Heart right ventricle (tissue), 16 donors: Measurements from ENCODE around the gene ABCD2. TPM values are rescaled to one million over a fixed set of nuclear protein-coding genes. Genes with fewer than 3 reads are reported as not detected.

Experiments
- ATAC-seq, 8 donors: fragments of 200-7000 bp; cut with Tn5 transposase; one replicate each; pipeline ENCODE4 v1.9.1; 2020; ENCODE audit warnings: mild to moderate bottlenecking in 8 of 8, moderate library complexity in 8 of 8, moderate number of reproducible peaks in 1 of 8
- DNase-seq, 2 donors: peaks; one replicate each; pipeline ENCODE4 v3.0.0-alpha.2; 2020
- H3K27ac ChIP-seq, 10 donors: fragments of 200-600 bp; sonication (generic) in 2 of 10; one replicate each; pipeline versions ENCODE4 v1.5.0 to v1.8.0; 2020 to 2022; ENCODE audit warnings: mild to moderate bottlenecking in 3 of 10
- H3K27me3 ChIP-seq, 7 donors: fragments of 200-600 bp; one replicate each; pipeline ENCODE4 v1.8.0; 2021 to 2022; ENCODE audit warnings: mild to moderate bottlenecking in 2 of 7
- H3K36me3 ChIP-seq, 9 donors: fragments of 200-600 bp; sonication (generic) in 1 of 9; one replicate each; pipeline versions ENCODE4 v1.5.0 to v1.8.0; 2020 to 2022; ENCODE audit warnings: mild to moderate bottlenecking in 2 of 9
- H3K4me1 ChIP-seq, 9 donors: fragments of 200-600 bp; sonication (generic) in 1 of 9; one replicate each; pipeline versions ENCODE4 v1.5.0 to v1.8.0; 2020 to 2022; ENCODE audit warnings: mild to moderate bottlenecking in 4 of 9
- H3K4me3 ChIP-seq, 10 donors: fragments of 200-600 bp; sonication (generic) in 2 of 10; one replicate each; pipeline versions ENCODE4 v1.5.0 to v1.8.0; 2020 to 2022; ENCODE audit warnings: mild to moderate bottlenecking in 7 of 10, moderate library complexity in 2 of 10
- H3K9me3 ChIP-seq, 11 donors: fragments of 200-600 bp in 10 of 11; sonication (generic) in 2 of 11; one replicate each; pipeline versions ENCODE4 v1.5.0 to v1.8.0; 2013 to 2022; ENCODE audit warnings: mild to moderate bottlenecking in 2 of 11, control low read depth in 1 of 11, moderate library complexity in 1 of 11
- WGBS, 2 donors: extraction: QIAGEN DNeasy Blood & Tissue Kit; methylation state at CpG; one replicate each; pipeline ENCODE4 v1.1.7; 2013; ENCODE audit warnings: inconsistent platforms in 1 of 2; 5-methylcytosine and 5-hydroxymethylcytosine counted together
- intact Hi-C, 10 donors: fragments of 100-400 bp; cut with DNase I; formaldehyde crosslinking; loops; one replicate each; pipeline versions ENCODE4 v1.11.1 to v1.14.2; 2022
- polyA plus RNA-seq, 2 donors: library from polyadenylated mRNA; stranded (reverse); fragments of 200-250 nt; gene quantifications; one replicate each; pipeline ENCODE4 v1.2.3, GENCODE V29; 2013
- total RNA-seq, 10 donors: library from RNA; stranded (reverse); fragmentation: NEBNext Ultra II Directional in 3 of 10; extraction: Animal tissue kit (Norgen Biotek cat#: 25700) in 3 of 10; gene quantifications; one replicate each; pipeline versions ENCODE4 v1.2.1 to v1.2.4, GENCODE V29; 2021 to 2023
- TF ChIP-seq, protein P1 (sequence below), 9 donors: fragments of 200-600 bp; sonication (generic) in 2 of 9; IDR thresholded peaks; one replicate each; pipeline versions ENCODE4 v1.5.0 to v1.8.0; 2021 to 2022; ENCODE audit warnings: antibody characterized with exemption in 9 of 9, mild to moderate bottlenecking in 5 of 9, moderate library complexity in 1 of 9
- donor health status: Arrhythmogenic right ventricular cardiomyopathy.
- donor health status: ischemic (EF 13 %, LVEDD 7.1; RV severe dilation, severe dysfunction).
- donor health status: healthy with polysubstance abuse.
- donor health status: DM: no; HTN: yes; CAD: no.
- donor health status: DM: no; HTN: no; CAD: no.
- donor health status: ischemic (EF 25% LVEDD 6.9; RV normal size, moderate dysfunction).
- donor health status: ischemic (EF 25% LVEDD 5.7; RV mildly dilated, moderate dysfunction).
- donor health status: healthy.
- donor health status: DM: yes; HTN: yes; CAD: no.
- donor health status: Ischemic cardiomyopathy.
- donor health status: ischemic (EF 35%, LVEDD 5.7; RV mildly dilated, moderate dysfunction).
- donor health status: nonischemic (EF 11% LVEDD 7.7; RV severe dilation, severe dysfunction).
- donor health status: DM: yes; HTN: yes; CAD: no.
- donor health status: PGD.
- donor health status: ischemic (EF 29% LVEDD 5.4; RV normal size, mild dysfunction).
- donor health status: nonischemic (EF 23%, LVEDD 6.1; RV moderate dilation, normal function).

The ABCD2 gene
- total and polyA plus RNA-seq, 12 donors, result 0.32 to 10.1 (median 7.6) TPM

DNA sequence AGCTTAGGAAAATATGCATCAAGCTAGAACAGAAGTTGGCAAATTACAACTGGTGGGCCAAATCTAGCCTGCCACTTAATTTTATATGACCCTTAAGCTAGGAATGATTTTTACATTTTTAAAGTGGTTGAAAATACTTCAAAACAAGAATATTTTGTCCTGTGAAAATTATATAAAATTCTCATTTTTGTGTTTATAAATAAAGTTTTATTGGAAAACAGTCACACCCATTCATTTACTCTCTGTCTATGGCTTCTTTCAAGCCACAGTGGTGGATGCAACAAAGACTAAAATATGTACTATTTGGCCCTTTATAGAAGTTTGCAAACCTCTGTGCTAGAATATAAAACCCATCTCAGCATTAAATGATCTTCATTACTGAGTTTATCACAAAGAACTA lies 2.1 kb upstream of the ABCD2 start:
- intact Hi-C loops, result no loop called here
- Histone ChIP-seq H3K9me3 (no peaks in the 10 kb centered on the region), H3K27ac (peak overlapping the region in 1 of 10 donors; percentile 87), H3K27me3 (no peaks in the 10 kb centered on the region), H3K4me1 (peaks cover 0 to 15% (median 3%) of the 10 kb centered on the region in 9 donors), H3K4me3 (no peak overlapping the region), H3K36me3 (no peaks in the 10 kb centered on the region)
- no peak for DNase-seq
- no peak for ATAC-seq
- TF ChIP-seq, protein P1, sequence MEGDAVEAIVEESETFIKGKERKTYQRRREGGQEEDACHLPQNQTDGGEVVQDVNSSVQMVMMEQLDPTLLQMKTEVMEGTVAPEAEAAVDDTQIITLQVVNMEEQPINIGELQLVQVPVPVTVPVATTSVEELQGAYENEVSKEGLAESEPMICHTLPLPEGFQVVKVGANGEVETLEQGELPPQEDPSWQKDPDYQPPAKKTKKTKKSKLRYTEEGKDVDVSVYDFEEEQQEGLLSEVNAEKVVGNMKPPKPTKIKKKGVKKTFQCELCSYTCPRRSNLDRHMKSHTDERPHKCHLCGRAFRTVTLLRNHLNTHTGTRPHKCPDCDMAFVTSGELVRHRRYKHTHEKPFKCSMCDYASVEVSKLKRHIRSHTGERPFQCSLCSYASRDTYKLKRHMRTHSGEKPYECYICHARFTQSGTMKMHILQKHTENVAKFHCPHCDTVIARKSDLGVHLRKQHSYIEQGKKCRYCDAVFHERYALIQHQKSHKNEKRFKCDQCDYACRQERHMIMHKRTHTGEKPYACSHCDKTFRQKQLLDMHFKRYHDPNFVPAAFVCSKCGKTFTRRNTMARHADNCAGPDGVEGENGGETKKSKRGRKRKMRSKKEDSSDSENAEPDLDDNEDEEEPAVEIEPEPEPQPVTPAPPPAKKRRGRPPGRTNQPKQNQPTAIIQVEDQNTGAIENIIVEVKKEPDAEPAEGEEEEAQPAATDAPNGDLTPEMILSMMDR (IDR thresholded peaks at IDR 0.05), result no peak

DNA sequence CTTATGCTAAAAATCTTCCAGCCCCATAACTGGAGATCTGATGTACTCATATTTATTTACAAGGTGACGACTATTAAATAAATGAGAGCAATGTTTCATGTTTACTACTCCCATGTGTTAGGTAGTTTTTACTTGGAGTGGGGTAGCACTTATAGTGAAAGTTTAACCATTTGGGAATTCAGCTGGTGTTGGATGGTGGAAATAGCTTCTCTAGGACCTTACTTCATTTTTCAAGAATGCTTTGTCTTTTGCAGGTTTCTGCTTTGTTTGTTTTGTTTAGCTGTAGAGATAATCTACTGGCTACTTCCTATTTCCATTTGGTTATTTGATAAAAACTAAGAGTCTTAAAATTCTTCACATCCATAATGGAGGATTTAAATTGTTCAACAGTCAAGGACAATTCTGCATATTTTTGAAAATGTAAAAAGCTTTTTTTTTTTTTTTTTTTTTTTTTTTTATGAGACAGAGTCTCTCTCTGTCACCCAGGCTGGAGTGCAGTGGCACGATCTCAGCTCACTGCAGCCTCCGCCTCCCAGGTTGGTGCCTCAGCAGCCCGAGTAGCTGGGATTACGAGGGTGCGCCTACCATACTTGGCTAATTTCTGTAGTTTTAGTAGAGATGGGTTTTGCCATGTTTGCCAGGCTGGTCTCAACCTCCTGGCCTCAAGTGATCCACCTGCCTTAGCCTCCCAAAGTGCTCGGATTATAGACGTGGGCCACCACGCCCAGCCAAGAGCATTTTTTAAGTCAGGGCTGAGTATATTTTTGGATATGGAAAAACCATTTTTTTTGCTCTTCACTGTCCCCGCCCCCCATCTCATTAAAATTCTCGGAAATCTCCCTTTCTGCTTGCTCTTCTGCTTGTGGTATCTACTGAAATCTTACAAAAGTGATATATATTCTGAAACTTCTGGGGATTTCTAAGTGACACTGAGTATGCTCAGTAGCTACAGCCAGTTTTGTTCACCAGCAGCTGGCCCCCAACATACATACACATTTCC lies 1.4 kb upstream of the ABCD2 start:
- no peaks in the 10 kb centered on the region for H3K9me3 ChIP-seq
- H3K4me1 ChIP-seq, result peaks cover 0 to 15% (median 3%) of the 10 kb centered on the region in 9 donors
- H3K27ac ChIP-seq, result peak overlapping the region in 9 of 10 donors; percentile 51 to 87 (median 80)
- no peaks in the 10 kb centered on the region for H3K36me3 ChIP-seq
- WGBS, 2 donors, result 62 to 68% methylated on average over 11 of the region's 11 CpGs
- intact Hi-C loops, result no loop called here
- ATAC-seq (peak in 1 of 8 donors; percentile 3), DNase-seq (no peak)
- peak overlapping the region in 9 of 10 donors; percentile 42 to 67 (median 55) for H3K4me3 ChIP-seq
- TF ChIP-seq, protein P1 (IDR thresholded peaks at IDR 0.05), result no peak
- H3K27me3 ChIP-seq, result no peaks in the 10 kb centered on the region

DNA sequence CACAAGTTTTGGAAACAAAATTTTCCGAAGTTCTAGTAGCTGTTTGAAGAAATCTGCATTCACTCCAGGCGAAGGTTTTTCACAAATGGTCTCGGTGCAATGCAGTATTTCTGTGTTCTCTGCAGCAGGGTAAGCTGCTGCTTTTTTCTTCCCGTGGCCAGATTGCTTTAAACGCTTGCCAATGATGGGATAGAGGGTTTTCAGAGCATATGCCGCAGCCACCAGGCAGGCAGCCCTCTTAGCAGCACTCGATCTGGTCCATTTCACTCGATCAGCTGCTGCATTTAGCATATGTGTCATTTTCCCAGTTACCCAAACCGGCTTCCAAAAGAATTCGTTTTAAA lies 315 bp downstream of the ABCD2 start:
- Histone ChIP-seq H3K36me3 (no peaks in the 10 kb centered on the region), H3K9me3 (no peaks in the 10 kb centered on the region), H3K4me1 (peaks cover 0 to 15% (median 3%) of the 10 kb centered on the region in 9 donors), H3K27me3 (no peaks in the 10 kb centered on the region), H3K4me3 (peak overlapping the region; percentile 11 to 67 (median 54)), H3K27ac (peak overlapping the region; percentile 45 to 87 (median 78))
- DNase-seq (no peak), ATAC-seq (peak; percentile 18 to 70 (median 58))
- 13% methylated on average over 10 of the region's 10 CpGs for WGBS, 2 donors
- TF ChIP-seq, protein P1 (IDR thresholded peaks at IDR 0.05), result no peak
- intact Hi-C loops, result loop anchor here in 3 of 10 donors (5.0 to 10.0 kb wide), 2 partner anchors 177 to 274 kb away; partner anchors contain the start of gene KIF21A (in 3 of the 3)

DNA sequence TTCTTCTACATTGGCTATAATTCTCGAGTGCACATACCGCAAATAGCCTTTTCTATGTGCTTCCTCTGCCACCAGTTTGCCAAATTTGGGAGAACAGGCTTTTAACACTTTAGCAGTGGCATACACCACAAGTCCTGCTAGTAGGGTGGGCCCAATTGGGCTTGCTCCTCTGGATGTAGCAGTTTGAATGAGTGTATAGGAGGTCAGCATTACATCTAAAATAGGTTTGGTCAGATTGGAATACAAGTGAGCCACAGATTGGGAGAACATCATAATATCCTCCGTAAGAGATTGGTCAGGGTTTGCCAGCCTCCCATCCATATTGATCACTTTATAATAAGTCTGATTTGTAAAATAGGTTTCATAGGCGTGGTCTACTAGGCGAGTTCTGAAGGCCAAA lies 902 bp downstream of the ABCD2 start:
- no peaks in the 10 kb centered on the region for H3K36me3 ChIP-seq
- 59 to 70% methylated on average over 5 of the region's 5 CpGs for WGBS, 2 donors
- peak overlapping the region in 9 of 10 donors; percentile 51 to 87 (median 80) for H3K27ac ChIP-seq
- peak in 2 of 8 donors; percentile 13 to 56 for ATAC-seq
- no peaks in the 10 kb centered on the region for H3K9me3 ChIP-seq
- peaks cover 0 to 15% (median 3%) of the 10 kb centered on the region in 9 donors for H3K4me1 ChIP-seq
- DNase-seq, result no peak
- TF ChIP-seq, protein P1 (IDR thresholded peaks at IDR 0.05), result no peak
- peak overlapping the region; percentile 11 to 67 (median 54) for H3K4me3 ChIP-seq
- H3K27me3 ChIP-seq, result no peaks in the 10 kb centered on the region
- intact Hi-C loops, result loop anchor here in 3 of 10 donors (5.0 to 10.0 kb wide), 2 partner anchors 176 to 274 kb away; partner anchors contain the start of gene KIF21A (in 3 of the 3)
